WTC11 (cell line): ENCODE results near the gene EFNA5. TPM values are rescaled to one million over a fixed set of nuclear protein-coding genes. Genes with fewer than 3 reads are reported as not detected.

ENCODE experiments used
- ATAC-seq: fragments of 200-7000 bp; cut with Tn5 transposase; 2 replicates; pipeline ENCODE4 v1.10.0; 2021; ENCODE audit warnings: mild to moderate bottlenecking, moderate library complexity
- CTCF ChIA-PET: fragments of 300-600 bp; sonication (Branson Sonifier 250); formaldehyde crosslinking; loops from one replicate; lab custom pipeline; 2021; ENCODE audit warnings: antibody characterized with exemption; lab: Charles Lee
- POLR2A ChIA-PET: fragments of 350-600 bp; sonication (Branson Sonifier 250); formaldehyde crosslinking; loops from one replicate; lab custom pipeline; 2021; ENCODE audit warnings: antibody characterized with exemption; lab: Charles Lee
- DNase-seq: peaks from one replicate; pipeline ENCODE4 v3.0.0; 2021; ENCODE audit warnings: low spot score
- H3K27ac Mint-ChIP-seq: 2 replicates; pipeline ENCODE4 v1.8.0; 2021; ENCODE audit warnings: mixed read lengths
- H3K27me3 Mint-ChIP-seq: 2 replicates; pipeline ENCODE4 v1.8.0; 2021; ENCODE audit warnings: low read depth, mild to moderate bottlenecking, moderate library complexity, mixed read lengths
- H3K36me3 Mint-ChIP-seq: 2 replicates; pipeline ENCODE4 v1.8.0; 2021; ENCODE audit warnings: mixed read lengths
- H3K4me1 Mint-ChIP-seq: 2 replicates; pipeline ENCODE4 v1.8.0; 2022; ENCODE audit warnings: mixed read lengths
- H3K4me3 Mint-ChIP-seq: 2 replicates; pipeline ENCODE4 v1.8.0; 2021; ENCODE audit warnings: mild to moderate bottlenecking, moderate library complexity, mixed read lengths
- H3K9me3 Mint-ChIP-seq: 2 replicates; pipeline ENCODE4 v1.8.0; 2021; ENCODE audit warnings: mixed read lengths
- AR ChIP-seq: fragments of 250-450 bp; sonication (Bioruptor Pico); IDR thresholded peaks from 2 replicates; pipeline ENCODE4 v1.9.0; 2021; ENCODE audit warnings: mild to moderate bottlenecking
- CDX4 ChIP-seq: fragments of 250-450 bp; sonication (Bioruptor Pico); IDR thresholded peaks from 2 replicates; pipeline ENCODE4 v1.9.0; 2021; ENCODE audit warnings: moderate library complexity, mild to moderate bottlenecking, inconsistent platforms, borderline replicate concordance
- CREB1 ChIP-seq: sonication (generic); formaldehyde crosslinking; IDR thresholded peaks from 2 replicates; pipeline ENCODE4 v1.8.0; 2023; ENCODE audit warnings: mild to moderate bottlenecking, missing genetic modification reagents
- ELF4 ChIP-seq: sonication (generic); formaldehyde crosslinking; IDR thresholded peaks from 2 replicates; pipeline ENCODE4 v1.8.1; 2022; ENCODE audit warnings: low read depth, mild to moderate bottlenecking, moderate library complexity, missing genetic modification reagents
- EMX1 ChIP-seq: fragments of 250-450 bp; sonication (Bioruptor Pico); IDR thresholded peaks from 2 replicates; pipeline ENCODE4 v1.8.0; 2021; ENCODE audit warnings: mild to moderate bottlenecking
- ERG ChIP-seq: fragments of 250-450 bp; sonication (Bioruptor Pico); IDR thresholded peaks from 2 replicates; pipeline ENCODE4 v1.8.0; 2021; ENCODE audit warnings: mild to moderate bottlenecking
- ESRRA ChIP-seq: sonication (generic); formaldehyde crosslinking; IDR thresholded peaks from 2 replicates; pipeline ENCODE4 v1.8.1; 2022; ENCODE audit warnings: mild to moderate bottlenecking, missing genetic modification reagents, borderline replicate concordance
- FOXP1 ChIP-seq: sonication (generic); formaldehyde crosslinking; IDR thresholded peaks from 2 replicates; pipeline ENCODE4 v1.8.0; 2022; ENCODE audit warnings: missing genetic modification reagents, mild to moderate bottlenecking, moderate library complexity, borderline replicate concordance
- GTF2I ChIP-seq: fragments of 250-450 bp; sonication (Bioruptor Pico); conservative IDR thresholded peaks from 2 replicates; pipeline ENCODE4 v1.4.0; 2021; ENCODE audit warnings: mild to moderate bottlenecking
- MYBL2 ChIP-seq: sonication (generic); formaldehyde crosslinking; IDR thresholded peaks from 2 replicates; pipeline ENCODE4 v1.8.1; 2023; ENCODE audit warnings: mild to moderate bottlenecking, moderate library complexity, missing genetic modification reagents
- NFATC4 ChIP-seq: fragments of 250-450 bp; sonication (Bioruptor Pico); IDR thresholded peaks from 2 replicates; pipeline ENCODE4 v1.9.0; 2021; ENCODE audit warnings: mild to moderate bottlenecking
- NFYB ChIP-seq: sonication (generic); formaldehyde crosslinking; conservative IDR thresholded peaks from 2 replicates; pipeline ENCODE4 v1.8.0; 2022; ENCODE audit warnings: low read depth, missing genetic modification reagents
- RELA ChIP-seq: sonication (generic); formaldehyde crosslinking; IDR thresholded peaks from 2 replicates; pipeline ENCODE4 v1.8.1; 2022; ENCODE audit warnings: missing genetic modification reagents, mild to moderate bottlenecking, borderline replicate concordance
- SMAD4 ChIP-seq: sonication (generic); formaldehyde crosslinking; IDR thresholded peaks from 2 replicates; pipeline ENCODE4 v1.8.0; 2022; ENCODE audit warnings: mild to moderate bottlenecking, missing genetic modification reagents
- SOX15 ChIP-seq: fragments of 250-450 bp; sonication (Bioruptor Pico); IDR thresholded peaks from 2 replicates; pipeline ENCODE4 v1.9.0; 2021; ENCODE audit warnings: mild to moderate bottlenecking
- SP1 ChIP-seq: sonication (generic); formaldehyde crosslinking; conservative IDR thresholded peaks from 2 replicates; pipeline ENCODE4 v1.8.1; 2022; ENCODE audit warnings: missing genetic modification reagents
- STAT6 ChIP-seq: sonication (generic); formaldehyde crosslinking; conservative IDR thresholded peaks from 2 replicates; pipeline ENCODE4 v1.8.1; 2023; ENCODE audit warnings: mild to moderate bottlenecking, low read depth, missing genetic modification reagents, moderate library complexity
- TCF7 ChIP-seq: sonication (generic); formaldehyde crosslinking; IDR thresholded peaks from 2 replicates; pipeline ENCODE4 v1.8.0; 2022; ENCODE audit warnings: mild to moderate bottlenecking, low read depth, missing genetic modification reagents, moderate library complexity
- ZBTB21 ChIP-seq: sonication (generic); formaldehyde crosslinking; IDR thresholded peaks from 2 replicates; pipeline ENCODE4 v1.8.1; 2023; ENCODE audit warnings: mild to moderate bottlenecking, missing genetic modification reagents, borderline replicate concordance
- ZNF138 ChIP-seq: sonication (generic); formaldehyde crosslinking; conservative IDR thresholded peaks from 2 replicates; pipeline ENCODE4 v1.8.1; 2022; ENCODE audit warnings: mild to moderate bottlenecking, moderate library complexity, missing genetic modification reagents
- ZNF232 ChIP-seq: sonication (generic); formaldehyde crosslinking; IDR thresholded peaks from 2 replicates; pipeline ENCODE4 v1.8.0; 2022; ENCODE audit warnings: mild to moderate bottlenecking, missing genetic modification reagents
- ZNF512 ChIP-seq: sonication (generic); formaldehyde crosslinking; IDR thresholded peaks from 2 replicates; pipeline ENCODE4 v1.8.1; 2022; ENCODE audit warnings: missing genetic modification reagents, borderline replicate concordance
- total RNA-seq: library from RNA; stranded (reverse); gene quantifications from 3 replicates; pipeline ENCODE4 v1.2.3, GENCODE V29; 2021
- TF ChIP-seq, protein P1 (sequence below): sonication (generic); formaldehyde crosslinking; IDR thresholded peaks from 2 replicates; pipeline ENCODE4 v1.8.1; 2023; ENCODE audit warnings: mild to moderate bottlenecking, missing genetic modification reagents
- TF ChIP-seq, protein P2 (sequence below): sonication (generic); formaldehyde crosslinking; IDR thresholded peaks from 2 replicates; pipeline ENCODE4 v1.8.1; 2022; ENCODE audit warnings: low read depth, mild to moderate bottlenecking, moderate library complexity, missing genetic modification reagents, borderline replicate concordance
- TF ChIP-seq, protein P3 (sequence below): sonication (generic); formaldehyde crosslinking; IDR thresholded peaks from 2 replicates; pipeline ENCODE4 v1.8.0; 2022; ENCODE audit warnings: mild to moderate bottlenecking, missing genetic modification reagents

The EFNA5 gene
- total RNA-seq, 1 experiment from 2014 or later, result 17.4 TPM

DNA sequence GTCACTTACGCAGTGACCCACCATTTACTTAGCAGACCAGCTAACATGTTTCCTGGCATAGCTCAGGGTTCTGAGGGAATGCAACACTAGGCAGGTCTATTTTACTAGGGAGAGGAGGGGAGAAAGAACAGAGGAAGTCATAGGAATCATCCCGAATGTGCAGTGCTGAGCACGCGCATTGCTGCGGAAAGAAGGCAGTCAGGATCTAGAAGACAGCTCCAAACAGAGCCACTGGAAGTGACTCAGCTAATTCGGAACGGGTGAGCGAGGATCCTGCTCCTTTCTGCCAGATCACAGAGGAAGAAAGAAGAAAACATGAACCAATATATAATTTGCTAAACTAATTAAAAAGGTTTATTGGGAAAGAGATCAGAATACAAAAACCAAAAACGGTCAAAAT lies 339.8 kb downstream of the EFNA5 start:
- CTCF ChIA-PET, result no interaction called here
- Mint-ChIP-seq H3K4me3 (no peak overlapping the region), H3K27me3 (no peaks in the 10 kb centered on the region), H3K4me1 (no peaks in the 10 kb centered on the region), H3K9me3 (no peaks in the 10 kb centered on the region), H3K27ac (no peak overlapping the region), H3K36me3 (no peaks in the 10 kb centered on the region)
- POLR2A ChIA-PET, result no interaction called here
- TF ChIP-seq SMAD4 (CRISPR knock-in tag) (no peak), RELA (CRISPR knock-in tag) (no peak), ZNF138 (CRISPR knock-in tag) (no peak), ESRRA (no peak), ZBTB21 (CRISPR knock-in tag) (no peak), ELF4 (CRISPR knock-in tag) (no peak), MYBL2 (CRISPR knock-in tag) (no peak), CDX4 (CRISPR knock-in tag) (no peak), NFATC4 (CRISPR knock-in tag) (no peak), STAT6 (CRISPR knock-in tag) (no peak), ERG (no peak), CREB1 (CRISPR knock-in tag) (no peak), EMX1 (no peak), SP1 (CRISPR knock-in tag) (no peak), ZNF512 (no peak), TCF7 (CRISPR knock-in tag) (no peak)
- TF ChIP-seq, protein P1, sequence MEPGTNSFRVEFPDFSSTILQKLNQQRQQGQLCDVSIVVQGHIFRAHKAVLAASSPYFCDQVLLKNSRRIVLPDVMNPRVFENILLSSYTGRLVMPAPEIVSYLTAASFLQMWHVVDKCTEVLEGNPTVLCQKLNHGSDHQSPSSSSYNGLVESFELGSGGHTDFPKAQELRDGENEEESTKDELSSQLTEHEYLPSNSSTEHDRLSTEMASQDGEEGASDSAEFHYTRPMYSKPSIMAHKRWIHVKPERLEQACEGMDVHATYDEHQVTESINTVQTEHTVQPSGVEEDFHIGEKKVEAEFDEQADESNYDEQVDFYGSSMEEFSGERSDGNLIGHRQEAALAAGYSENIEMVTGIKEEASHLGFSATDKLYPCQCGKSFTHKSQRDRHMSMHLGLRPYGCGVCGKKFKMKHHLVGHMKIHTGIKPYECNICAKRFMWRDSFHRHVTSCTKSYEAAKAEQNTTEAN (CRISPR knock-in tag), result no peak
- TF ChIP-seq, protein P2, sequence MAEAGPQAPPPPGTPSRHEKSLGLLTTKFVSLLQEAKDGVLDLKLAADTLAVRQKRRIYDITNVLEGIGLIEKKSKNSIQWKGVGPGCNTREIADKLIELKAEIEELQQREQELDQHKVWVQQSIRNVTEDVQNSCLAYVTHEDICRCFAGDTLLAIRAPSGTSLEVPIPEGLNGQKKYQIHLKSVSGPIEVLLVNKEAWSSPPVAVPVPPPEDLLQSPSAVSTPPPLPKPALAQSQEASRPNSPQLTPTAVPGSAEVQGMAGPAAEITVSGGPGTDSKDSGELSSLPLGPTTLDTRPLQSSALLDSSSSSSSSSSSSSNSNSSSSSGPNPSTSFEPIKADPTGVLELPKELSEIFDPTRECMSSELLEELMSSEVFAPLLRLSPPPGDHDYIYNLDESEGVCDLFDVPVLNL (CRISPR knock-in tag), result no peak
- ATAC-seq (no peak), DNase-seq (no peak)

DNA sequence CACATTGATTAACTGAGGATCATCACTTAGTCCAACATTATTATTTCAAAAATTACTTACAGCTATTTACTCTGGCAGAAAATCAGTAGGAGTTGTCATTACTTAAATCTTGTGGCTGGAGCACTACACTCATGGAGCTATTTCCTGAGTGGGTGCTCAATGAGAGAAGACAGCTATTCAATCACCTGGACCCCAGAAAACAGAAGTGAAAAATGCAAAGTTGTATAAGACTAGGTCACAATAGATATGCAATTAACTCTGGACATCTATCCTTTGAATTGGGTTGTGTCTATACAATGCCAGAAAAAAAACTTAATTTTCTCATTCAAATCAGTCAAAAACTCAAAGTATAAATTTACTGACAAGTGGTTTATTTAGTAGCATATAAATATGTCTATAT lies 340.9 kb downstream of the EFNA5 start:
- H3K4me1 Mint-ChIP-seq, result peaks cover 3% of the 10 kb centered on the region; the same call in 1 of the 2 replicates
- ChIA-PET CTCF (no interaction called here), POLR2A (no interaction called here)
- no peak for TF ChIP-seq AR (CRISPR knock-in tag)
- TF ChIP-seq, protein P3, sequence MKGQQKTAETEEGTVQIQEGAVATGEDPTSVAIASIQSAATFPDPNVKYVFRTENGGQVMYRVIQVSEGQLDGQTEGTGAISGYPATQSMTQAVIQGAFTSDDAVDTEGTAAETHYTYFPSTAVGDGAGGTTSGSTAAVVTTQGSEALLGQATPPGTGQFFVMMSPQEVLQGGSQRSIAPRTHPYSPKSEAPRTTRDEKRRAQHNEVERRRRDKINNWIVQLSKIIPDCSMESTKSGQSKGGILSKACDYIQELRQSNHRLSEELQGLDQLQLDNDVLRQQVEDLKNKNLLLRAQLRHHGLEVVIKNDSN (CRISPR knock-in tag), result no peak
- TF ChIP-seq FOXP1 (CRISPR knock-in tag), result no peak
- TF ChIP-seq ZNF232 (CRISPR knock-in tag), result no peak
- TF ChIP-seq SOX15, result no peak
- TF ChIP-seq NFYB, result no peak
- TF ChIP-seq GTF2I (CRISPR knock-in tag), result no peak
- no peak for TF ChIP-seq ZBTB21 (CRISPR knock-in tag)

More for the DNA sequence above, 340.9 kb downstream of the EFNA5 start:
- no peaks in the 10 kb centered on the region for H3K27me3 Mint-ChIP-seq
- H3K27ac Mint-ChIP-seq, result no peak overlapping the region
- no peaks in the 10 kb centered on the region for H3K9me3 Mint-ChIP-seq
- ATAC-seq (no peak), DNase-seq (no peak)
- no peaks in the 10 kb centered on the region for H3K36me3 Mint-ChIP-seq
- no peak overlapping the region for H3K4me3 Mint-ChIP-seq
